Thyroid gland (tissue), 4 donors: ENCODE data around the gene NFIB.

Experiments used
- POLR2A ChIP-seq, 2 donors: fragments of 450-650 bp; IDR thresholded peaks; one replicate each; pipeline ENCODE4 v1.6.1; 2017; ENCODE audit warnings: antibody characterized with exemption in 2 of 2, mild to moderate bottlenecking in 2 of 2, moderate library complexity in 1 of 2
- TF ChIP-seq, protein P1 (sequence below), 6 experiments: fragments of 200-600 bp in 3 of 6; fragments of 450-650 bp in 3 of 6; sonication (generic) in 3 of 6; IDR thresholded peaks; one replicate each; pipeline ENCODE4 v1.5.1; 2016 to 2019; ENCODE audit warnings: antibody characterized with exemption in 6 of 6, mild to moderate bottlenecking in 2 of 6, inconsistent platforms in 1 of 6, moderate library complexity in 1 of 6

DNA sequence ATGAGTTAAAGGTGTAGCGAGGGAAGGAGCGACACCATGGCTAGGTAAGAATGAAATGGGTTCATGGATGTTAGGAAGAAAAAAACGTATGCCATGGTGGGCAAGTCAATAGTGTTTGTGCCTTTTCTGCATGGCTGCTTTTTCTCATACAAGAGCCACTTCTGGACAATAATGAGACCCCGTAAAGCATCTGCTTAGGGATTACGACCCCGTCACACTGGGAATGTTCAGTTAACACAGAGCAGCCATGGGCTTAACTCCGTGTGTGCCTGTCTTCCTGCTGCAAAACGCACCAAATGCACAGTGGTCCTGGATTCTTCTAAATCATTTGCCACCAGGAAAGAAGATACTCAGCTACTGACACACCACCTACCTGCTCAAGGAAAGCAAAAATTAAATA is 81.8 kb downstream of the NFIB start:
- TF ChIP-seq, protein P1, sequence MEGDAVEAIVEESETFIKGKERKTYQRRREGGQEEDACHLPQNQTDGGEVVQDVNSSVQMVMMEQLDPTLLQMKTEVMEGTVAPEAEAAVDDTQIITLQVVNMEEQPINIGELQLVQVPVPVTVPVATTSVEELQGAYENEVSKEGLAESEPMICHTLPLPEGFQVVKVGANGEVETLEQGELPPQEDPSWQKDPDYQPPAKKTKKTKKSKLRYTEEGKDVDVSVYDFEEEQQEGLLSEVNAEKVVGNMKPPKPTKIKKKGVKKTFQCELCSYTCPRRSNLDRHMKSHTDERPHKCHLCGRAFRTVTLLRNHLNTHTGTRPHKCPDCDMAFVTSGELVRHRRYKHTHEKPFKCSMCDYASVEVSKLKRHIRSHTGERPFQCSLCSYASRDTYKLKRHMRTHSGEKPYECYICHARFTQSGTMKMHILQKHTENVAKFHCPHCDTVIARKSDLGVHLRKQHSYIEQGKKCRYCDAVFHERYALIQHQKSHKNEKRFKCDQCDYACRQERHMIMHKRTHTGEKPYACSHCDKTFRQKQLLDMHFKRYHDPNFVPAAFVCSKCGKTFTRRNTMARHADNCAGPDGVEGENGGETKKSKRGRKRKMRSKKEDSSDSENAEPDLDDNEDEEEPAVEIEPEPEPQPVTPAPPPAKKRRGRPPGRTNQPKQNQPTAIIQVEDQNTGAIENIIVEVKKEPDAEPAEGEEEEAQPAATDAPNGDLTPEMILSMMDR (IDR thresholded peaks at IDR 0.05): no peak
- TF ChIP-seq POLR2A (IDR thresholded peaks at IDR 0.05): no peak
